Osteocyte (in vitro differentiated cells): Measurements from ENCODE around the gene TMEM266. TPM values are rescaled to one million over a fixed set of nuclear protein-coding genes. Genes with fewer than 3 reads are reported as not detected.

Experiments
- DNase-seq: peaks from one replicate; pipeline ENCODE4 v3.0.0; 2021; ENCODE audit warnings: mixed read lengths; ENCODE audit not compliant: unreplicated experiment; ENCODE audit errors: extremely low spot score
- H3K27ac Mint-ChIP-seq: one replicate; pipeline ENCODE4 v1.8.0; 2021; ENCODE audit warnings: mild to moderate bottlenecking, mixed read lengths; ENCODE audit not compliant: unreplicated experiment
- H3K27me3 Mint-ChIP-seq: one replicate; pipeline ENCODE4 v1.8.0; 2021; ENCODE audit warnings: mixed read lengths; ENCODE audit not compliant: unreplicated experiment
- H3K36me3 Mint-ChIP-seq: one replicate; pipeline ENCODE4 v1.8.0; 2021; ENCODE audit warnings: mixed read lengths; ENCODE audit not compliant: unreplicated experiment
- H3K4me1 Mint-ChIP-seq: one replicate; pipeline ENCODE4 v1.8.0; 2021; ENCODE audit warnings: mixed read lengths; ENCODE audit not compliant: unreplicated experiment
- H3K4me3 Mint-ChIP-seq: one replicate; pipeline ENCODE4 v1.8.0; 2021; ENCODE audit warnings: mild to moderate bottlenecking, moderate library complexity, mixed read lengths; ENCODE audit not compliant: unreplicated experiment
- H3K9me3 Mint-ChIP-seq: one replicate; pipeline ENCODE4 v1.8.0; 2021; ENCODE audit warnings: mixed read lengths; ENCODE audit not compliant: unreplicated experiment
- CTCF ChIP-seq: fragments of 200-600 bp; sonication (generic); IDR thresholded peaks from 2 replicates; pipeline ENCODE4 v1.5.0; 2021; ENCODE audit warnings: antibody characterized with exemption, mild to moderate bottlenecking, moderate library complexity
- total RNA-seq: library from RNA; stranded (reverse); gene quantifications from 2 replicates; pipeline ENCODE4 v1.2.1, GENCODE V29; 2021

The TMEM266 gene
- total RNA-seq, 1 donor from 2014 or later = not detected

GRCh38 chr15:76203346-76204108, 143.7 kb downstream of the TMEM266 start:
- Mint-ChIP-seq H3K4me3 (no peak overlapping the region), H3K27me3 (no peaks in the 10 kb centered on the region), H3K9me3 (no peaks in the 10 kb centered on the region), H3K4me1 (peaks cover 10% of the 10 kb centered on the region), H3K36me3 (peaks cover 6% of the 10 kb centered on the region), H3K27ac (no peak overlapping the region)
- TF ChIP-seq CTCF = no peak
- no peak for DNase-seq

- no peak overlapping the region for H3K4me3 Mint-ChIP-seq
- H3K4me1 Mint-ChIP-seq = peaks cover 5% of the 10 kb centered on the region
- DNase-seq = no peak
- H3K9me3 Mint-ChIP-seq = no peaks in the 10 kb centered on the region
- peaks cover 6% of the 10 kb centered on the region for H3K36me3 Mint-ChIP-seq
- H3K27ac Mint-ChIP-seq = no peak overlapping the region
- TF ChIP-seq CTCF = no peak
- H3K27me3 Mint-ChIP-seq = no peaks in the 10 kb centered on the region
Observed at GRCh38 chr15:76204109-76204845, 144.5 kb downstream of the TMEM266 start.

GRCh38 chr15:76204916-76205460, 145.2 kb downstream of the TMEM266 start:
- Mint-ChIP-seq H3K9me3 (no peaks in the 10 kb centered on the region), H3K27me3 (no peaks in the 10 kb centered on the region), H3K27ac (no peak overlapping the region), H3K4me1 (peaks cover 3% of the 10 kb centered on the region), H3K4me3 (no peak overlapping the region), H3K36me3 (peaks cover 6% of the 10 kb centered on the region)
- no peak for DNase-seq
- TF ChIP-seq CTCF = no peak

GRCh38 chr15:76206325-76206976, 146.7 kb downstream of the TMEM266 start:
- no peak overlapping the region for H3K4me3 Mint-ChIP-seq
- peaks cover 8% of the 10 kb centered on the region for H3K4me1 Mint-ChIP-seq
- H3K9me3 Mint-ChIP-seq = no peaks in the 10 kb centered on the region
- H3K36me3 Mint-ChIP-seq = peaks cover 10% of the 10 kb centered on the region
- TF ChIP-seq CTCF = no peak
- no peaks in the 10 kb centered on the region for H3K27me3 Mint-ChIP-seq
- no peak overlapping the region for H3K27ac Mint-ChIP-seq
- peak; percentile 85 for DNase-seq
